DLD1 (cell line): ENCODE measurements around the gene ELOVL1.

Experiments
- in situ Hi-C: cut with HindIII; loops from 2 replicates; pipeline ENCODE4 v1.10.0; 2017; ENCODE audit warnings: low sequenced_read_pairs

Gene ELOVL1

DNA sequence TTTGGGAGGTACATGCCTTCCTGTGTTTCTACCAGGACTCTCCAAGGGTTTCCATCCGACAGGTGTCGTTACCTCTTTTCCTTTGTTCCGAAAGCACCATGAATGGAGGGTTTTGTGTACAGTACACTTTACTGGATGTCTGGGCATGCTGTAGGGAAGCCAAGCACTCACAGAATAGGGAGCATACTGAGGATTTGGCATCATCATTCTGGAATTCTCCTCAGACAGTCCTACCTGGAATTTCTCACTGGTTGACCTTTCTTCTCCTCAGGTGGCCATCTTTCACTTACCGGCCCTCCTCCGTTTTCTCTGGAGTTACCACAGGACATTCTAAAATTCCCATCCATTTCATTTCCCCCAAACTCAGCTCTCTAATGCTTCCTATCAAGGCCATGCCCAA, 36.1 kb downstream of the ELOVL1 start:
- in situ Hi-C loops = no loop called here

DNA sequence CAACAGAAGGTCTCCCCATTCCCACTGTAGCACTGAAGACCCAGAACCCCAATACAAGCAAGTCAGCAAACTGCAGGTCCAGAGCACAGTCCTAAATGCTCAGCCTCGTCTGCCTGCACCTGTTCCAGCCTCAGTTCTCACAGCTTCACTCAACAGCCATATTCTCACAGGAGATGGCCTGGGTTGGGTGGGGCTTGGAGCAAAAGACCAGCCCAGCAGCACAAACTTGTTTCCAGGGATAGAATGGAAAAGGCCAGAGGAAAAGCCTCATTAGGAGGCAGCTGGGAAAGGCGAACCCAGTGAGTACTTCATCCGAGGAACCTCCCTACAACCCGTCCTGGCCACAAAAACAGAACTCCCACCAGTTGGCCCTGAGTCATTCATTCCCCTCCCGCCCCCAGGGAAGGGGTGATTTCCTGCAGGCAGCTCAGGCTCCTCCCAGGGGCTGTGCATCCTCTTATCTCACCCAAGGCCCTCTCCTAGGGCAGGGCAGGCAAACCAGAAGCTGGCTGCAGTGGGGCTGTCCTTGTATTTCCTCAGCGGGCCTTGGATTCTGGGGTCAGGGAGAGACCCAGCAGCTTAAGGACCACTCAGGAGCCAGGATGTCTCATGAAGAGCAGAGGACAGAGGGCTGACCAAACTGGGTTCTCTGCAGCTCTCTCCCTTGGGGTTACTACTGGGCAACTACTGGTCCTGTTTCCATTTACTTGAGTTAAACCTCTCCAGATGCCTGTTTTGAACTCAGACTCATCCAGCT, 37.6 kb downstream of the ELOVL1 start:
- in situ Hi-C loops = no loop called here

DNA sequence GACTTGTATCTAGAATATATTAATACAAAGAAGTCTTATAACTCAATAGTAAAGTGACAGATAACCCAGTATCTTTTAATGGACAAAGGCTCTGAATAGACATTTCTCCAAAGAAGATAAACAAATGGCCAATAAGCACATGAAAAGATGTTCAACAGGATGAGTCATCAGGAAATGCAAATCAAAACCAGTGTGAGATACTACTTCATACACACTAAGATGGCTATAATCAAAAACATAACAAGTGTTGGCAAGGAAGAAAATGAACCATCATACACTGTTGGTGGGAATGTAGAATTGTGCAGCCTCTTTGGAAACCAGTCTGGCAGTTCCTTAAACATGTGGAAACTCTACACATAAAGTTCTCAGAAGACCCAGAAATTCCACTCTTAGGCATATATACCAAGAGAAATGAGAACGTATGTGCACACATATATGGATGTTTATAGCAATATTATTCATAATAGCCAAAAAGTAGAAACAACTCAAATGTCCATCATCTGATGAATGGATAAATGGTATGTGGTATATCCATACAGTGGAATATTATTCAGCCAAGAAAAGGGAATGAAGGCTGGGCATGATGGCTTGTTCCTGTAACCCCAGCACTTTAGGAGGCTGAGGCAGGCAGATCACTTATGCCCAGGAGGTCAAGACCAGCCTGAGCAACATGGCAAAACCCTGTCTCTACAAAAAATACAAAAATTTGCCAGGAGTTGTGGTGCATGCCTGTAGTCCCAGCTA, 40.1 kb downstream of the ELOVL1 start:
- in situ Hi-C loops = no loop called here

DNA sequence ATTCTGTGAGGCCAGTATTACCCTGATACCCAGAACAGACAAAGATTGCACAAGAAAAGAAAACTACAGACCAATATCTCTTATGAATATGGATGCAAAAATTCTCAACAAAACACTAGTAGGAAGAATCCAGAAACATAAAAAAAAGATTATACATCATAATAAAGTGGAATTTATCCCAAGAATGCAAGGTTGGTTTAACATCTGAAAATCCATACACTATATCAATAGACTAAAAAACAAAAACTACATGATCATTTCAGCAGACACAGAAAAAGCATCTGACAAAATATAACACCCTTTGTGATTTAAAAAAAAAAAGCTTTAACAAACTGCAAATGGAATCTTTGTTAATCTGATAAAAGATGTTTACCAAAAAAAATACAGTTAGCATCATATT, 42.4 kb downstream of the ELOVL1 start:
- in situ Hi-C loops = no loop called here

DNA sequence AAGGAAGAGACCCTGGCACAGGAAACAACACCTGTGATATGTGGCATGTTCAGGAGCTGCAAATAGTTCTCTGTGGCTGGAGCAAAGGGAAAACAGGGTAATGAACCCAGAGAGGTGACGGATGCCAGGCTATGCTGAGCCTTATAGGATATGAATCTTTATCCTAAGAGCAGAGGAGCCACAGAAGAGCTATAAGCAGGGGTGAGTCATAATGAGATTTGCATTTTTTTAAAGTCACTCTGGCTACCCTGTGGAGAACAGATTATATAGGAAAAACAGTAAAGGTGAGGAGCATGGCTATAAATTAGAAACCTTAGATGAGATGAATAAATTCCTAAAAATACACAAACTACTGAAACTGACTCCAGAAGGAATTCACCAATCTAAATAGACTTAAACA, 43.0 kb downstream of the ELOVL1 start:
- in situ Hi-C loops = no loop called here

DNA sequence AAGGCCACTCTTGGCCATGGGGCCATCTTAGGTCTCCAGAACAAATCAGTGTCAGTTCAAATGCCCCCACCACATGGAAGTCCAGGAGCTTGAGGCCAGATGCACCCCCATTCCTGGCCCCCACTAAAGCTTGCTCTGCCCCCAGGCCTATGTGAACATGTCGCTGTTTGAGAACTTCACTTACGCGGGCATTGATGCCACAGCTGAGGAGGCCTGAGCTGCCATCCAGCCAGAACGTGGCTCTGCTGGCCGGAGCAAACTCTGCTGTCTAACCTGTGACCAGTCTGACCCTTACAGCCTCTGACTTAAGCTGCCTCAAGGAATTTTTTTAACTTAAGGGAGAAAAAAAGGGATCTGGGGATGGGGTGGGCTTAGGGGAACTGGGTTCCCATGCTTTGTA, 45.3 kb downstream of the ELOVL1 start:
- in situ Hi-C loops = no loop called here

DNA sequence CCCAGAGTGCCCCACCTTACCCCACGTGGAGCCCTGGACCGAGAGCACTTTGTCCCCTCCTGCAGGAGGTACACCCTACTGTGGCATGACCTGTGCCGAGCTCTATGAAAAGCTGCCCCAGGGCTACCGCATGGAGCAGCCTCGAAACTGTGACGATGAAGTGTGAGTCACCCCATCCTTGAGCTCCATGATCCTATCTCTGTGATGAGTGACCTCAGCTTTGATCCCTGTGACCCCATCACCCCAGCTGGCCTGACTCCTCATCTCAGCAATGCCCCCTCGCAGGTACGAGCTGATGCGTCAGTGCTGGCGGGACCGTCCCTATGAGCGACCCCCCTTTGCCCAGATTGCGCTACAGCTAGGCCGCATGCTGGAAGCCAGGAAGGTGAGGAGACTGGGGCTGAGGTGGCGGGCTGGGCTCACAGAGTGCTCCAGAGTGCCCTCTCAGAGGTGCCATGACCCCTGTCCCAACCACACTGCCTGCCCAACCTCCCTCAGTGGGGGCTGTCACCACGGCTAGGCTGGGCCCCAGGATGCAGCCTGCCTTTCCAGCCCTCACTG, 46.4 kb downstream of the ELOVL1 start:
- in situ Hi-C loops = no loop called here

DNA sequence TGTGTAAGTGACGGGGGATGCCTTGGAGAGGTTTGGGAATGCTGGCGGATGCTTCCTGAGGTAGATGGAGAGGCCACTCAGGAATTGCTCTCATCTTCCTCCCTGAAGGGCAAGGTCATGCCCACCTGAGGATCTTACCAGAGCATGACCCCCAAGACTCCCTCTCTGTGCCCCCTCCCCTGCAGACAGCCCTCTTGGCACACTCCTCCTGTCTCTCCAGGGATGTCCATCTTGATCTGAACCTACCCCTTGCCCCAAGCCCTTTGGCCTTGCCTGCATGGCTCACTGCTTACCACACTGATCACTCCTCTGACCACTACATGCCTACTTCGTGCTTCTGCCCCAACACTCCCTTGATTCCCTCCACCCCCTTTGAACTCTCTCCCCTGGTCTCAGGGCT, 48.0 kb downstream of the ELOVL1 start:
- in situ Hi-C loops = no loop called here

DNA sequence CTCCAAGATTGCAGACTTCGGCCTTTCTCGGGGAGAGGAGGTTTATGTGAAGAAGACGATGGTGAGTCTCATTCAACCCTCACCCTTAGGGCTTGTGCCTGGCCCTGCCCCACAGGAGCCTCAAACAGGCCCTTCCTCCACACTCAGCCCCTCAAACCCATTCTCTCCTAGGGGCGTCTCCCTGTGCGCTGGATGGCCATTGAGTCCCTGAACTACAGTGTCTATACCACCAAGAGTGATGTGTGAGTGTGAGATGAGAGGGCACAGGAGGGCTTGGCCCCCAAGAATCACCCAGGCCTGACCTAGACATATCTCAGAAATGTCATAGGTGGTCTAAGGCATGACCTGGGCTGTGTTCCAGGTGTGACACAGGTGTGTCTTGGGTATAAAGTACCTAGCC, 48.5 kb downstream of the ELOVL1 start:
- in situ Hi-C loops = no loop called here

DNA sequence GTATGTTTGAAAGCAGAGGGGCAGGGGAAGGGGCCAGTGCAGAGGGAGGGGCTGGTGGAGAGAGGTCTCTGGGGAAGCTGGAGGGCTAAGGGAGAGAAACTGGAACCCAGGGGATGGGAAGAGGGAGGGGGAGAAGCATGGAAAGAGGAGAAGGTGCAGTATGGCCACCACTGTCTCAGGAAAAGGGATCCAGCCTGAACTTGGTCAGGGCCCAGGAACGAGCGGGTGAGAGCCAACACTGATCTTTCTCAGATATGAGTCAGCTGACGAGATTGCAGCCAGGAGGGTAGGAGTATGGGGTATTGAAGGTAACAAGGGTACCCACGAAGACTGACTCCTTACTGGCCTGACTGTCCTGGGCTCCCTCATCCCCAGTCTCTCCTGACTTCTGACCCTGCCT, 49.0 kb downstream of the ELOVL1 start:
- in situ Hi-C loops = no loop called here

DNA sequence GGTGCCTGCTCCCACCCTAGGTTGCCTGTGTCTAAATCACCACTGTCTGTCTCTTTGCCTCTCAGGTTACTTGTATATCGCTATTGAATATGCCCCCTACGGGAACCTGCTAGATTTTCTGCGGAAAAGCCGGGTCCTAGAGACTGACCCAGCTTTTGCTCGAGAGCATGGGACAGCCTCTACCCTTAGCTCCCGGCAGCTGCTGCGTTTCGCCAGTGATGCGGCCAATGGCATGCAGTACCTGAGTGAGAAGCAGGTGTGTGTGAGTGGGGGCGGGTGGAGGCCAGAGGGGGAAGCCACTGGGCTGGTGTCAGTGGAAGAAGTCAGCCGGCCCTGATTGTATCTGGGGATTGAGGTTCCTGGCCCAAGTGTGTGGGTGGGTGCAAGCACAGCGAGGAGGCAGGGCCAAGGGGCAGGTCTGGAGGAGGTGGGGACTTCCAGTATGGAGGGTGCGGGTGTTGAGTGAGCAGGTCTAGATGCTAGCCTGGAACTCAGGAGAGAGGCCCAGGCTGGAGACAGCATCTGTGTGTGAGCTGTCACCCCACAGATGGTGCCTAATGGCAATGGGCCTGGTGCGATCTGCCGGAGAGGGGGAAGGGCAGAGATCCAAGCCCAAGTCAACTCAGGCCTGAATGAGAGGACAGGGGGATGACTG, 49.9 kb downstream of the ELOVL1 start:
- in situ Hi-C loops = no loop called here

DNA sequence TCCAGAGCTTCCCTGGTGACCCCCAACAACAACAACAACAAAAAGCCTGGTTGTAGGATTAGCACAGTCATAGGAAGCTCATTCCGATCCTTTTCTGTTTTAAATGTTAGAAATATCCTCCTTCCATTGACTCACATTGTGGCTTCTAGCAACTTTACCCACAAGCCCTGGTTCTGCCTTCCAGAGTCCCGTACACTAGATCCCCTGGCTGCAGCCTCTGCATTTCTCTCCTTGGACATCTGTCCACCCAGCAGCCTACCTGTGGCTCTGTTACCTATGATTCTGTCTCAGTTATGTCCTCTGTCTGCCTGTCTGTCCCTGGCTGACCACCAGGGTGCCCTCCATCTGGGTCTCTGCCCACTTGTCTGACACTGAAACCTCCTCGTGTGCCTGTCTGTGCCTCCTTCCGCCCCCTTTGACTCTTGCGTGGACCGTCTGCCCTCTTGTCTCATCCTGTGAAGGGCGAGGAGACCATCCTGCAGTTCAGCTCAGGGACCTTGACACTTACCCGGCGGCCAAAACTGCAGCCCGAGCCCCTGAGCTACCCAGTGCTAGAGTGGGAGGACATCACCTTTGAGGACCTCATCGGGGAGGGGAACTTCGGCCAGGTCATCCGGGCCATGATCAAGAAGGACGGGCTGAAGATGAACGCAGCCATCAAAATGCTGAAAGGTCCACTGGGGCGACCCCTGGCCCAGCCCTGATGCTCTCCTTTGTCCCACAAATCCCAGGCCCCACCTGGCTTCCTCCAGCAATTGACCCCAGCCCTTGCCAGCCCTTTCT, 50.9 kb downstream of the ELOVL1 start:
- in situ Hi-C loops = no loop called here

DNA sequence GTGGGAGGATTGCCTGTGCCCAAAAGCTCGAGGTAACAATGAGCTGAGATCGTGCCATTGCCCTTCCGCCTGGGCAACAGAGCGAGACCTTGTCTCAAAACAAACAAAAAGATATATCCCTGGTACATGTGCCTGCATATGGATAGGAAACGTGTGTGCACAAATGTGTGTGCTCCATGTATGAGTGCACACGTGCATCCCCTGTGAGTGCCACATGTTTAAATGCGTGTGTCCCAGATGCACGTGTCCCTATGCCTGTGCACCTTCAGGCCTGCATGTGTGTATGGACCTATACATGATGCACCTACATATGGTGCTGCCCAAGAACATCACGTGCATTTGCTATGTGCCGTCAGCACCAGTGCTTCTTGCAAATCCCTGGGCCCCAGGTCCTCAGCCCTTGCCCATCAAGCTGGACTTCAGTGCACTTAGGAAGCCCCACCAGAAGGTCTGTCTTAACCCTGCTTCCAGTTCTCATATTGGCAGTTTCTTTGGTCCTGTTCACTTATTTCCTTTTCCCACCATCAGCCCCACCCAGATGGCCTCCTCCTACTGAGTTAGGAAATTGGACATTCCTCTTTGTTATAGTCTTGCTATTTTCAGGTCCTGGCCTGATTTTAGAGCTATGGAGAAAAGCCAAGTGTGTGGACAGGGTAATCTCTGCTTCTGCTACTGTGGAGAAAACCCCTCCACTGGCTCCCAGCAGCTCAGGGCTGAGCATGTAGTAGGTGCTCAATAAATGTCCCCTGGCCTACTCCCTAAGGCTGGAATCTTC, 51.7 kb downstream of the ELOVL1 start:
- in situ Hi-C loops = no loop called here

DNA sequence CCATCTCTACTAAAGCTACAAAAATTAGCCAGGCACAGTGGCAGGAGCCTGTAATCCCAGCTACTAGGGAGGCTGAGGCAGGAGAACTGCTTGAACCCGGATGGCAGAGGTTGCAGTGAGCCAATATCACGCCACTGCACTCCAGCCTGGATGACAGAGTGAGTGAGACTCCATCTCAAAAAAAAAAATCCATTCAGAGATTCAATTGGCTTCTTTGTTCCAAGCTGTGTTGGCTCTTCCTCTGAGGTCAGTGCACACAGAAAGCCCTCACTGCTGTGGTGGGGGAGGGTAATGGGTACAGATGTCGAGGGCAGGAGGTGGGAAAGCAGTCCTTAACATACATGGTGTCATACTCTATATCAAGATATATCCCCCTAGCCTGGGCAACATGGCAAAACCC, 52.3 kb downstream of the ELOVL1 start:
- in situ Hi-C loops = no loop called here

DNA sequence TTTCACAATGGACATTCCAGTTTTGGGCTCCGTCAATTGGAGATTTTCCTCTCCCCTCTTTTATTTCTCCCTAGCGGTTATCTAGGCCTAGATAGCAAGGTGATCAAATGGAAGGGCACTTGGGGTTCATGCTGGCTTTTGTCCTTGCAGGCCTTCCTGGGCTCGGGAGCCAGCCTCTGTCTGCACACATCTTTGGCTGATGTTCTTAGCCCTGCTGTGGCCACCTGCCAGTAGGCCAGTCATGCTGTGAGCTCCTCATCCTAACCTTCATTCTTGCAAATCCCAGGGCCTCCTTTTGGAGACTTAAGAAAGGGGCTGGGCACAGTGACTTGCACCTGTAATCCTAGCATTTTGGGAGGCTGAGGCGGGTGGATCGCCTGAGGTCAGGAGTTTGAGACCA, 53.6 kb downstream of the ELOVL1 start:
- in situ Hi-C loops = no loop called here

DNA sequence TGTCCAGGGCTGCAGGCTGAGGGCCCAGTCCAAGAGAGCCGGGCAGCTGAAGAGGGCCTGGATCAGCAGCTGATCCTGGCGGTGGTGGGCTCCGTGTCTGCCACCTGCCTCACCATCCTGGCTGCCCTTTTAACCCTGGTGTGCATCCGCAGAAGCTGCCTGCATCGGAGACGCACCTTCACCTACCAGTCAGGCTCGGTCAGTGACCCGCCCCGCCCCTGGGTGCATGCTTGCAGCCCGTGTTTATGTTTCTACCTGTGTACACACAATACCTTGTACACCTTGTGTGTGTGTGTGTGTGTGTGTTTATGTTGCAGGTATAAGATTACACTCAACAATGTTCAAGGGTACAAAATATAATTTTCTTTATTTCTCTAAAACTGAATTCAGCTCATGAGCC, 54.0 kb downstream of the ELOVL1 start:
- in situ Hi-C loops = no loop called here
